T-helper 17 cell (primary cell): Measurements from ENCODE around the gene GALR3. TPM values are rescaled to one million over a fixed set of nuclear protein-coding genes. Genes with fewer than 3 reads are reported as not detected.

Experiments used
- ATAC-seq: fragments of 150-1000 bp; cut with Tn5 transposase; 2 replicates; pipeline ENCODE4 v1.10.0; 2021; ENCODE audit warnings: mild to moderate bottlenecking, moderate library complexity
- DNase-seq, 3 donors: peaks; one replicate each; pipeline versions ENCODE4 v3.0.0 to v3.0.0-alpha.2; 2020 to 2021
- H3K9me3 ChIP-seq: one replicate; pipeline ENCODE4 v1.7.0; 2013; ENCODE audit warnings: low read length, mild to moderate bottlenecking; ENCODE audit not compliant: control insufficient read depth, poor library complexity, severe bottlenecking
- H3K27ac Mint-ChIP-seq: one replicate; pipeline ENCODE4 v1.8.0; 2022; ENCODE audit warnings: mild to moderate bottlenecking, moderate library complexity, mixed read lengths
- H3K27me3 Mint-ChIP-seq: one replicate; pipeline ENCODE4 v1.8.0; 2022; ENCODE audit warnings: mixed read lengths
- H3K36me3 Mint-ChIP-seq: one replicate; pipeline ENCODE4 v1.8.0; 2022; ENCODE audit warnings: low read depth, mixed read lengths
- H3K4me1 Mint-ChIP-seq: one replicate; pipeline ENCODE4 v1.8.0; 2022; ENCODE audit warnings: mild to moderate bottlenecking, mixed read lengths
- H3K4me3 Mint-ChIP-seq: one replicate; pipeline ENCODE4 v1.8.0; 2022; ENCODE audit warnings: mild to moderate bottlenecking, moderate library complexity, mixed read lengths
- total RNA-seq, 4 donors: library from RNA in 2 of 4; stranded (reverse) in 2 of 4; gene quantifications; one replicate each; pipeline ENCODE4 v1.2.3 and lab custom pipeline; 2022 to 2026

GALR3 gene
- total RNA-seq, 2 donors from 2014 or later = not detected

DNA sequence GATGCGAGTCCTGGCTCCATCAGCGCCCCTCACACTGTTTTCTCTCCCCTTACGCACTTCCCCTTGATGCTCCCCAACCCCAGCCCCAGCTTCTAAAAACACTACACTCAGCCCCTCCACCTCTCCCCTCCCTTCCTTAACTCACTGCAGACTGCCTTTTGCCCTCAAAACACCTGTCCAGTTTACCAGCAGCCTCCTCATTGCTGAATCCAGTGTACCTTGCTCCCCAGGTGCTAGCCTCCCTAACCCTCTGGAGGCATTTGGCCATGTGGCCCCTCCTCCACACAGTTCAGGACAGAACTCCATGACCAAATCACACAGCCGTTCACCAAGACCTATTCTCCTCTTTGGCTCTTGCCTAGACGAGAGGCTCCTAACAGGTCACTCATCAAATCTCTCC, 2.8 kb upstream of the GALR3 start:
- no peak for ATAC-seq
- no peak overlapping the region for H3K27ac Mint-ChIP-seq
- peaks cover 11% of the 10 kb centered on the region for H3K4me1 Mint-ChIP-seq
- H3K4me3 Mint-ChIP-seq = peak overlapping the region; percentile 55
- no peaks in the 10 kb centered on the region for H3K9me3 ChIP-seq
- no peak for DNase-seq
- H3K27me3 Mint-ChIP-seq = peaks cover 23% of the 10 kb centered on the region
- H3K36me3 Mint-ChIP-seq = no peaks in the 10 kb centered on the region

DNA sequence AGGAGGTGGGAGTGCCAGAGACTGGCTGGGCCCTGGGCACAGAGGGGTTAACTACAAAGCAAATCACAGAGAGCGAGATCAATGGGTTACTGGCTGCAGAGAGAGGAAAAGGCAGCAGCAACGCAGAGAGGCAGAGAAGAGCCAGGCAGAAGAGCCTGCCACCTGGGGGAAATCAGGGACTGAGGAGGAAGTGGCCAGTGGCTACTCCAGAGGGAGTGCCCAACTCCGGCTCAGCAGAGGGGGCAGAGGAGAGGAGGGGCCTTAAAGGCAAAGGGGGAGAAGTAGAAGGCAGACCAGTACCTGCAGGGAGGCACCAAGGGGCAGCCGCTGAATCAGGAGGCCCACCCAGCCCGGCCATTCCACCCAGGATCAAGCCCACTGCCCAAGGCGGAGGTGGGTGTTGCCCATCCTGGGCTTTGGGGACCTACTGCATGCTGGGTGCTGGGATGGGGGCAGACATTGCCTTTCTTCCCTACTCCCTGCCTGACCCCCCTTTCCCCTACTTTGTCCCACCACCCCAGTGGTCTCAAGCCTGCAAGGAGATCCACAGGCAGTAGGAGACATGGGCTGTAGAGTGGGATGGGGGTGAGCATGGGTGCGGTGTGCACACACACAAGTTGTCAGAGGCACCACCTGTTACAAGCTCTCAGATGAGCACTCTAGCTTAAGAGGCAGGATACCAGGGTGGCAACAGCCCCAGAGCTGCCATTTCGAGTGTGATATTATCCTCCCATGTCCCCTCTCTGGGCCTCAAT, 926 bp upstream of the GALR3 start:
- Mint-ChIP-seq H3K4me1 (peaks cover 8% of the 10 kb centered on the region), H3K27me3 (peaks cover 23% of the 10 kb centered on the region), H3K4me3 (no peak overlapping the region), H3K27ac (peak overlapping the region; percentile 76), H3K36me3 (no peaks in the 10 kb centered on the region)
- H3K9me3 ChIP-seq = no peaks in the 10 kb centered on the region
- DNase-seq (no peak), ATAC-seq (no peak)

DNA sequence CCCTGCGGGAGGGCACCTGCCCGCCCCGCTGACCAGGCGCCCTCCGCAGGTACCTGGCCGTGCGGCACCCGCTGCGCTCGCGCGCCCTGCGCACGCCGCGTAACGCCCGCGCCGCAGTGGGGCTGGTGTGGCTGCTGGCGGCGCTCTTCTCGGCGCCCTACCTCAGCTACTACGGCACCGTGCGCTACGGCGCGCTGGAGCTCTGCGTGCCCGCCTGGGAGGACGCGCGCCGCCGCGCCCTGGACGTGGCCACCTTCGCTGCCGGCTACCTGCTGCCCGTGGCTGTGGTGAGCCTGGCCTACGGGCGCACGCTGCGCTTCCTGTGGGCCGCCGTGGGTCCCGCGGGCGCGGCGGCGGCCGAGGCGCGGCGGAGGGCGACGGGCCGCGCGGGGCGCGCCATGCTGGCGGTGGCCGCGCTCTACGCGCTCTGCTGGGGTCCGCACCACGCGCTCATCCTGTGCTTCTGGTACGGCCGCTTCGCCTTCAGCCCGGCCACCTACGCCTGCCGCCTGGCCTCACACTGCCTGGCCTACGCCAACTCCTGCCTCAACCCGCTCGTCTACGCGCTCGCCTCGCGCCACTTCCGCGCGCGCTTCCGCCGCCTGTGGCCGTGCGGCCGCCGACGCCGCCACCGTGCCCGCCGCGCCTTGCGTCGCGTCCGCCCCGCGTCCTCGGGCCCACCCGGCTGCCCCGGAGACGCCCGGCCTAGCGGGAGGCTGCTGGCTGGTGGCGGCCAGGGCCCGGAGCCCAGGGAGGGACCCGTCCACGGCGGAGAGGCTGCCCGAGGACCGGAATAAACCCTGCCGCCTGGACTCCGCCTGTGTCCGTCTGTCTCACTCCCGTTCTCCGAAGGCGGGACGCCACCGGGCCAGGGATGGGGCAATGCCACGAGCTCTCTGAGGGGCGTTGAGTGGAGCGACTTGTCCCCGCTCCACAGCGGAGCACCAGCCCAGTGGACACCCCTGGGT, 1.8 kb downstream of the GALR3 start:
- peaks cover 2% of the 10 kb centered on the region for H3K36me3 Mint-ChIP-seq
- H3K4me3 Mint-ChIP-seq = peak overlapping the region; percentile 87
- no peak overlapping the region for H3K27ac Mint-ChIP-seq
- no peaks in the 10 kb centered on the region for H3K9me3 ChIP-seq
- peaks cover 23% of the 10 kb centered on the region for H3K27me3 Mint-ChIP-seq
- peaks cover 5% of the 10 kb centered on the region for H3K4me1 Mint-ChIP-seq
- ATAC-seq = peak; percentile 62
- no peak for DNase-seq

DNA sequence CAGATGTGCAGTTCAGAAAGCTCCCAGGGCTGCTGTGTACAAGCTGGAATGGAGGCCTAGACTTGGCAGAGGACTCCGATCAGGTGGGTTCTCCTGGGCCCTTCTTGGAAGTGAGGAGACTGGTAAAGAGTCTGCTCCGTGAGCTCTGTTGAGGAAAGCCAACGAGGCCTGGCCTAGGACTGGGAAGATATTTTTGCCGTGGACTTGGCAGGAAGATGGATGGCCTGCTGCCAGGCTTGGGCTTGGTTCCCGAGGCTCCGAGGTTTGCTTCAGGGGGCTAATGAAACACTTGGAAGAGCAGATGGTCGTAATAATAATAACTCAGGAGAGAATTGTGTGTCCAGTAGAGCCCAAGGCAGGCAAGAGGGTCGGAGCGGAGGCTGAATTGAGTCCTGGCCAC, 3.9 kb downstream of the GALR3 start:
- no peak overlapping the region for H3K27ac Mint-ChIP-seq
- ATAC-seq = no peak
- H3K27me3 Mint-ChIP-seq = peaks cover 9% of the 10 kb centered on the region
- DNase-seq = no peak
- H3K36me3 Mint-ChIP-seq = peaks cover 6% of the 10 kb centered on the region
- H3K9me3 ChIP-seq = no peaks in the 10 kb centered on the region
- H3K4me3 Mint-ChIP-seq = no peak overlapping the region
- peaks cover 3% of the 10 kb centered on the region for H3K4me1 Mint-ChIP-seq

DNA sequence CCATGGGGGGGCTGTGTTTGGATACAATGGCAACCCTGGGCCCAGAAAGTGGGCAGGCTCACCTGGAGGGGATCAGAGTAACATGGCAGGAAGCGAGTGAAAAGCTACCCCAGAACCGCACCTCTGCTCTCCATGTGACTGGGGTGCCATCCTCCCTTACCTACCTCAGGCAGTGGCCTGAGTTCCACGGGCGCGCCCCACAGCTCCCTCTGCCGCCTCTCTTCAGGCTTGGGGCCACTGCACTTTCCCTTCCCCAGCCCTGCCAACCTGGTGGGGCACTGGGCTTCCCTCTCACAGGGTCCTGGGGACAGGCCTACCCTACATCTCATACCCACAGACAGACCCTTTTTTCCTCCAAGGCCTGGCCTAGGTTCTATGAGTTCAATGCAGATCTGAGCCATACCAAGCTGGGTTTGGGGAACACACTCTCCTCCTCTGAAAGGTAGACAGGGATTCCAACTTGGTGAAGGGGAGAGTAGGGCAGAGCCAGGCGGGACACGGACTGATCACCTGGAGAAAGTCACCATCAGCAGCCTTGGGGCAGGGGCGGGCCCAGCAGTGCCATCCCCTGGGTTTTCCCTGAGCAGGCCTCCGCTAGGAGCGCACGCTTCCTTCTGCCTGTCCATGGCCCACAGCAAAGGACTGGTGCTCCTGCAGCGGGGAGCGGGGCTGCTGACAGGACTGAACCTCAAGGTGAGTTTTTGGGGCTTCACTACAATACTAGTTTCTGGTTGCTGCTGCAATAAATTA, 7.1 kb downstream of the GALR3 start:
- DNase-seq (no peak), ATAC-seq (no peak)
- no peaks in the 10 kb centered on the region for H3K9me3 ChIP-seq
- no peaks in the 10 kb centered on the region for H3K4me1 Mint-ChIP-seq
- no peaks in the 10 kb centered on the region for H3K27me3 Mint-ChIP-seq
- H3K4me3 Mint-ChIP-seq = no peak overlapping the region
- H3K27ac Mint-ChIP-seq = peak overlapping the region; percentile 29
- peaks cover 6% of the 10 kb centered on the region for H3K36me3 Mint-ChIP-seq

DNA sequence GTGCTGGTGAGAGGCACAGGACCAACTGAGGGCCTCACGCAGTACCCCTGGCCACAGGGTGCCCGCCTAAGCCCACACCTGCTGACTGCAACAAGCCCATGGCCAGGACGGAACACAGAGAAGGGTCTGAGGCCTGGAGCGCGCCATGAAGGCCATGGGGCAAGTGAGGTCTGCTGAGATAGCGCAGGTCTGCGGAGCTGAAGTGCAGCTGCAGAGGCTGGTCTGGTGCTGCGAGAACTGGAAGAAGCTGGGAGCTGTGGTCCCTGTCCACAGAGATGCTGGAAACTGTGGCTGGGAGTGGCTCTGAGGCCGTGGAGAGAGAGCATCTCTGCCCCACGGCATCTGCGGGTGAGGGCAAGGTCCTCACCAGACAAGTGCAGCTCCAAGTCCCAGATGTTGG, 8.3 kb downstream of the GALR3 start:
- no peak overlapping the region for H3K27ac Mint-ChIP-seq
- DNase-seq = no peak
- no peak for ATAC-seq
- H3K4me1 Mint-ChIP-seq = no peaks in the 10 kb centered on the region
- no peak overlapping the region for H3K4me3 Mint-ChIP-seq
- peaks cover 6% of the 10 kb centered on the region for H3K36me3 Mint-ChIP-seq
- no peaks in the 10 kb centered on the region for H3K9me3 ChIP-seq
- H3K27me3 Mint-ChIP-seq = no peaks in the 10 kb centered on the region

DNA sequence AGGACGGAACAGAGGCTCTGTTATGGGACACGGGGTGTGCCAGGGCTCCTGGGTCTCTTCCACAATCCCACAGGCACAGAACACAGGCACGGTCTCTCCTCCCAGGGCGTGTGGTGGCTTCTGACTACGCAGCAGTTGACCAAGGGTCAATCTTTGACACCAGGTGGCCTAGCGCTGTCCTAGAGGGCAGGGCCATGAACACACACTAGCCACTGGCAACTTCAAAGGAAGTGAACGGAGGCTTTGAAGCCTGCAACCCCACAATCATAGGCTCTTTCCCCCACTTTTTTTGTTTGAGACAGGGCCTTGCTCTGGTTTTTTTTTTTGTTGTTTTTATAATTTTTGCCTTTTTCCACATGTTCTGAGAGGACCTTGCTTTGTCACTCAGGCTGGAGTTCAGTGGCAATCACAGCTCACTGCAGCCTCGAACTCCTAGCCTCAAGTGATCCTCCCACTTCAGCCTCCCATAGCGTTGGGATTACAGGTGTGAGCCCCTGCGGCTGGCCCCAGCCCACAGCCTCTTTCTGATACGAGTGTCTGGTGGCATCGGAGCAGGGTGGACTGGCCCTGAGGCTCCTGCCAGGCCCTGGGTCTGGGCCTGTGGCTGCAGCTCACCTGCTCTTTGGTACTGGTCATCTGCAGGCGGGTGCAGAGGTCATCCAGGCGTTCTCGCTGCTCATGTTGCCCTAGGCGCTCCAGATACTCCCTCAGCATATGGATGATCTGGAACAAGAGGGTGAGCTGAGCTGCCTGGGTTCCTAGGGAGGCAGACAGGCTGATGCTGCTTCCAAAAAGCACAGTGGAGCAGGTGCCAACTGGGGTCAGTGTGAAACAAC, 9.1 kb downstream of the GALR3 start:
- DNase-seq (no peak), ATAC-seq (no peak)
- no peak overlapping the region for H3K27ac Mint-ChIP-seq
- no peaks in the 10 kb centered on the region for H3K4me1 Mint-ChIP-seq
- H3K4me3 Mint-ChIP-seq = no peak overlapping the region
- H3K36me3 Mint-ChIP-seq = peaks cover 6% of the 10 kb centered on the region
- no peaks in the 10 kb centered on the region for H3K27me3 Mint-ChIP-seq
- H3K9me3 ChIP-seq = no peaks in the 10 kb centered on the region

DNA sequence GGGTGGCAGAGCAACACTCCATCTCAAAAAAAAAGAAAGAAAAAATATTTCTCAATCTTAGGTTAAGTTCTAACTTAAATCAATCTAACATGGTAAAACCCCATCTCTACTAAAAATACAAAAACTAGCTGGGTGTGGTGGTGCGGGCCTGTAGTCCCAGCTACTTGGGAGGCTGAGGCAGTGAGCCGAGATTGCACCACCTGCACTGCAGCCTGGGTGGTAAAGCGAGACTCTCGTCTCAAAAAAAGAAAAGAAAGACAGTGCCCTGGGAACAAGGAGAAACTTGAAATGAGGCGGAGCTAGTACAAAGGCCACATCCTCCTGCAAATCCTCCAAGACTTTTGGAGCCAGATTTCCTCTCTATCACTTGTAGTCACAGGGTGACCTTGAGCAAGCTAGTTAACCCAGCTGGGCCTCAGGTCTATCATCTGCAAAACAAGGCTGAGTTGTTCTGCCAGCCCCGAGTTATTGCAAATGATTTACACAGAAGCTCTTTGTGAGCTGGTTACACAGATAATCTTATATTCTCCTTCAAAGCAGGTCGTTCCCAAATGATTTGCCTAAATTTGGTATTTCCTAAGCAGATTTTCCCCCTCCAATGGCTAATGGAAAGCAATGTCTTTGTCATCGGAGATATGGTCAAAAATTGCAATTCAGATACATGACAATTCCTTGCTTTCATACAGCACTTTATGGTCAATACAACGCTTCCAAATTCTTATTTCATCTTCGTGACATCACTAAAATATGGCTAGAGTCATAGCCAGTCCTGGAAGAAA, 19.0 kb downstream of the GALR3 start:
- no peaks in the 10 kb centered on the region for H3K36me3 Mint-ChIP-seq
- peak overlapping the region; percentile 63 for H3K4me3 Mint-ChIP-seq
- ATAC-seq = no peak
- DNase-seq = no peak
- no peaks in the 10 kb centered on the region for H3K27me3 Mint-ChIP-seq
- H3K27ac Mint-ChIP-seq = peak overlapping the region; percentile 81
- peaks cover 10% of the 10 kb centered on the region for H3K4me1 Mint-ChIP-seq
- H3K9me3 ChIP-seq = no peaks in the 10 kb centered on the region

DNA sequence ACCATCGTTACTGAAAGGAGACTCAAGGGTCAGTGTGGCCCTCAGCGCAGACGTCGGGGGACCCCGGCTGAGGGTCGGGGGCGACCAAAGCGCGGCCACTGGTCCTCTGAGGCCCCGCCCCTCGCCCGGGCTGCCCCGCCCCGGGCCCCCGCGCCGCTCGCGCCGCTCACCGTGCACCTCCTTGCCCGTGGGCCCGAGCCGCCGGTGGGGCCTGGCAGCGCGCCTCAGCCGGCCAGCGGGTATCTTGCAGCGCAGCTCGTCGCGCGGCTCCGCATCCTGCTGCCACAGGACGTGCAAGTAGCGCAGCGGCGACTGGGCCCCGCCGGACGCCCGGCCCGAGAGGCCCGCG, 20.5 kb downstream of the GALR3 start:
- H3K9me3 ChIP-seq = no peaks in the 10 kb centered on the region
- H3K27me3 Mint-ChIP-seq = no peaks in the 10 kb centered on the region
- peak; percentile 38 for ATAC-seq
- peak; percentile 40 to 42 (median 41) for DNase-seq
- peak overlapping the region; percentile 90 for H3K4me3 Mint-ChIP-seq
- no peaks in the 10 kb centered on the region for H3K36me3 Mint-ChIP-seq
- peak overlapping the region; percentile 81 for H3K27ac Mint-ChIP-seq
- H3K4me1 Mint-ChIP-seq = peaks cover 15% of the 10 kb centered on the region

DNA sequence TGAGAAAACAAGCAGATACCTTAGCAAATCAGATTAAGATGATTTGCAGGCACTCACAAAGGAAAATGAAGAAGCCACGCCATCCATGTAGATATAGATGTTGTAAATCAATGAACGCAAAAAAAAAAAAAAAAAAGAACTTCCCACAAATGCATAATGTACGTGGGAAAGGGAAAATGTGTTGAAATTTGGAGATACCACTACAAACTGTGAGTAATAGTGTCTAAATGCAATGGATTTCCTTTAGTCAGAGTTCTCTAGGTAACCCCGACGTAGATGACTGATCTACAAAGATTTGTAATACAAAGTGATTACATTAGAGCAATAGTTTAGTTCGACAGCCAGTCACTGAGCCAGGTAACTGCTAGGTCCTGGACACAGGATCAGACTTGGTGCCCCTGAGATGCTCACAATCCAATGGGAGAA, 21.7 kb downstream of the GALR3 start:
- H3K36me3 Mint-ChIP-seq = peaks cover 5% of the 10 kb centered on the region
- DNase-seq (no peak), ATAC-seq (no peak)
- no peaks in the 10 kb centered on the region for H3K27me3 Mint-ChIP-seq
- H3K4me1 Mint-ChIP-seq = peaks cover 24% of the 10 kb centered on the region
- H3K4me3 Mint-ChIP-seq = peak overlapping the region; percentile 81
- H3K27ac Mint-ChIP-seq = peak overlapping the region; percentile 72
- no peaks in the 10 kb centered on the region for H3K9me3 ChIP-seq

DNA sequence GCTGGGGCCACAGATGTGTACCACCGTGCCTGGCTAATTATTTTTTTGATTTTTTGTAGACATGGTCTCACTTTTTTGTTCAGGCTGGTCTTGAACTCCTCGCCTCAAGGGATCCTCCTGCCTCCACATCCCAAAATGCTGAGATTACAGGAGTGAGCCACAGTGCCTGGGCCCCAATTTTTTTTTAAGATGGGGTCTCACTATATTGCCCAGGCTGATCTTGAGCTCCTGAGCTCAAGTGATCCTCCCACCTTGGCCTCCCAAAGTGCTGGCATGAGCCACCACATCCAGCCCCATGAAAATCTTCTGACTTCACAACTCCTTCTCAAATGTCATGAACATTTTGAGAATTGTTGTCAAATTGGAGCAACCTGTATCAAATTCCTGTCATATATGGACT, 23.3 kb downstream of the GALR3 start:
- H3K9me3 ChIP-seq = no peaks in the 10 kb centered on the region
- Mint-ChIP-seq H3K27ac (no peak overlapping the region), H3K4me3 (no peak overlapping the region), H3K36me3 (peaks cover 5% of the 10 kb centered on the region), H3K27me3 (no peaks in the 10 kb centered on the region), H3K4me1 (peaks cover 27% of the 10 kb centered on the region)
- DNase-seq (no peak), ATAC-seq (no peak)

DNA sequence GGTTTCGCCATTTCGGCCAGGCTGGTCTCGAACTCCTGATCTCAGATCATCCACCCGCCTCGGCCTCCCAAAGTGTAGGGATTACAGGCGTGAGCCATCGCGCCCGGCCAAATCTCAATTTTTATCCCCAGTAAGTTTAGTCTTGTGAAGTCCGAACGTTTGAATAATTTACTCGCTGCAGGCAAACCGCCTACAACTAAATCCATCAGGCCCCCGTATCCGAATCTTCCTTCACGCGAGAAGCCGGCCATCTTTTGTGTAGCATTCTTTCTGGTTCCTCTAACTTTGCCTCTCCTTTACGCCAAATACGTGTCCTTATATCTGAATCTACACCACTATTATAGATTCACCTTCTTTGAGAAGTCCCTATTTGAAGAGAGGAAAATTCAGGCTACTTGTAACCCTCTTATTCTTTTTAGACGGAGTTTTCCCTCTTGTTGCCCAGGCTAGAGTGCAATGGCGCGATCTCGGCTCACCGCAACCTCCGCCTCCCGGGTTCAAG, 25.5 kb downstream of the GALR3 start:
- H3K4me1 Mint-ChIP-seq = peaks cover 27% of the 10 kb centered on the region
- peak overlapping the region; percentile 97 for H3K4me3 Mint-ChIP-seq
- H3K36me3 Mint-ChIP-seq = peaks cover 5% of the 10 kb centered on the region
- H3K27ac Mint-ChIP-seq = peak overlapping the region; percentile 99
- DNase-seq (no peak), ATAC-seq (no peak)
- H3K27me3 Mint-ChIP-seq = no peaks in the 10 kb centered on the region
- no peaks in the 10 kb centered on the region for H3K9me3 ChIP-seq
